Erythroblast (primary cell): ENCODE results near the gene PNPLA1.

Experiments
- GATA1 ChIP-seq: IDR thresholded peaks from 2 replicates; pipeline ENCODE4 v1.6.1; 2011; ENCODE audit warnings: low read depth, mild to moderate bottlenecking, control low read depth, low read length, moderate library complexity
- POLR2A ChIP-seq: IDR thresholded peaks from 2 replicates; pipeline ENCODE4 v1.6.1; 2011; ENCODE audit warnings: mild to moderate bottlenecking, low read length

DNA sequence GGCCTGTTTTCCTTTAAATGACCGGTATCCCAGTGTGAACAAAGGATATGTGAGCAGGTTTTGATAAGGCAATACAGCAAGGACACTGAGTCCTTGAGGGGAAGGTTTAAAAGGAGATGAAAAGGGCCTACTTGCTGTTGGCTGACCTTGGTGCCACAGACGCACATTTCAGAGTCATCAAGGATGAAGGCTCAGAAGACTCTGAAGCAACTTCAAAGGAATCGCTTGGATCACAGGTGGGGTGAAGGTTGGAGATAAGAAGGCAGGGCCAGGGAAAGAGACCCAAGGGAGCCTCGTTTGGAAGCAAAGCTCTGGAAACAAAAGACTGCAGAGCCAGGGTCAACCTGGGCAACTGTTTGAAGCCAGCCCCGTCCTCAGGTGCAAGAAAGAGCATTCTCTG, 30.1 kb upstream of the PNPLA1 start:
- TF ChIP-seq POLR2A (no peak), GATA1 (no peak)
